HEK293 (cell line): ENCODE results near the gene GSAP.
A peak's percentile ranks its signal among the peaks of the same experiment; 100 is the strongest.

ENCODE experiments used
- CTCF ChIA-PET: fragments of 350-600 bp; formaldehyde crosslinking; extraction: SDS; loops from one replicate; lab custom pipeline; 2021; ENCODE audit warnings: antibody characterized with exemption; lab: Yijun Ruan, JAX
- POLR2A ChIA-PET: fragments of 300-600 bp; formaldehyde crosslinking; extraction: SDS; loops from one replicate; lab custom pipeline; 2020; ENCODE audit warnings: antibody characterized with exemption, inconsistent platforms; lab: Yijun Ruan, JAX
- H3K27ac ChIP-seq: fragments of 200-500 bp; sonication (Bioruptor generic); 2 replicates; pipeline ENCODE4 v1.5.1; 2014; ENCODE audit warnings: low read depth, low read length, control low read depth, inconsistent platforms; ENCODE audit errors: extremely low read depth
- H3K36me3 ChIP-seq, 2 experiments: fragments of 200-500 bp in 1 of 2; sonication (Bioruptor generic) in 1 of 2; 1 replicate in 1 of 2; 2 replicates in 1 of 2; pipeline ENCODE4 v1.5.1; 2014 to 2017; ENCODE audit warnings: inconsistent platforms in 2 of 2, low read length in 2 of 2; ENCODE audit not compliant: control insufficient read depth in 2 of 2, insufficient read depth in 1 of 2
- H3K4me1 ChIP-seq: fragments of 200-500 bp; sonication (Bioruptor generic); 2 replicates; pipeline ENCODE4 v1.5.1; 2014; ENCODE audit warnings: mild to moderate bottlenecking, low read length, inconsistent platforms; ENCODE audit not compliant: control insufficient read depth, insufficient read depth
- H3K4me3 ChIP-seq: 2 replicates; pipeline ENCODE4 v1.5.1; 2011; ENCODE audit warnings: low read depth, mild to moderate bottlenecking, control low read depth, low read length, moderate library complexity
- H3K9me3 ChIP-seq: fragments of 200-500 bp; sonication (Bioruptor generic); 2 replicates; pipeline ENCODE4 v1.5.1; 2014; ENCODE audit warnings: low read depth, low read length, inconsistent platforms; ENCODE audit not compliant: control insufficient read depth, insufficient read depth
- BCL11B ChIP-seq: fragments of 450-650 bp; formaldehyde crosslinking; IDR thresholded peaks from 2 replicates; pipeline ENCODE4 v1.5.1; 2016; ENCODE audit warnings: low read depth, missing biosample characterization, missing genetic modification characterization
- EGR2 ChIP-seq: fragments of 450-650 bp; formaldehyde crosslinking; IDR thresholded peaks from 2 replicates; pipeline ENCODE4 v1.5.1; 2016; ENCODE audit warnings: low read depth, missing biosample characterization, missing genetic modification characterization
- KLF16 ChIP-seq: fragments of 450-650 bp; formaldehyde crosslinking; IDR thresholded peaks from 2 replicates; pipeline ENCODE4 v1.5.1; 2017; ENCODE audit warnings: missing biosample characterization, missing genetic modification characterization
- MYNN ChIP-seq: fragments of 450-650 bp; formaldehyde crosslinking; IDR thresholded peaks from 2 replicates; pipeline ENCODE4 v1.5.1; 2016; ENCODE audit warnings: missing biosample characterization, missing genetic modification characterization, borderline replicate concordance
- OSR2 ChIP-seq: fragments of 450-650 bp; formaldehyde crosslinking; IDR thresholded peaks from 2 replicates; pipeline ENCODE4 v1.5.1; 2016; ENCODE audit warnings: missing biosample characterization, missing genetic modification characterization
- RBAK ChIP-seq: fragments of 450-650 bp; formaldehyde crosslinking; IDR thresholded peaks from 2 replicates; pipeline ENCODE4 v1.5.1; 2016; ENCODE audit warnings: missing biosample characterization, missing genetic modification characterization
- SP2 ChIP-seq: fragments of 450-650 bp; formaldehyde crosslinking; IDR thresholded peaks from 2 replicates; pipeline ENCODE4 v1.5.1; 2016; ENCODE audit warnings: missing biosample characterization, missing genetic modification characterization
- ZFHX2 ChIP-seq: fragments of 450-650 bp; formaldehyde crosslinking; conservative IDR thresholded peaks from 2 replicates; pipeline ENCODE4 v1.5.1; 2016; ENCODE audit warnings: missing biosample characterization, missing genetic modification characterization
- ZNF121 ChIP-seq: fragments of 450-650 bp; formaldehyde crosslinking; IDR thresholded peaks from 2 replicates; pipeline ENCODE4 v1.5.1; 2016; ENCODE audit warnings: missing biosample characterization, missing genetic modification characterization
- ZNF133 ChIP-seq: fragments of 450-650 bp; formaldehyde crosslinking; IDR thresholded peaks from 2 replicates; pipeline ENCODE4 v1.5.1; 2016; ENCODE audit warnings: missing biosample characterization, missing genetic modification characterization
- ZNF266 ChIP-seq: fragments of 450-650 bp; formaldehyde crosslinking; IDR thresholded peaks from 2 replicates; pipeline ENCODE4 v1.5.1; 2016; ENCODE audit warnings: missing biosample characterization, missing genetic modification characterization, low read depth
- ZNF366 ChIP-seq: fragments of 450-650 bp; formaldehyde crosslinking; conservative IDR thresholded peaks from 2 replicates; pipeline ENCODE4 v1.5.1; 2016; ENCODE audit warnings: missing biosample characterization, missing genetic modification characterization
- ZNF473 ChIP-seq: fragments of 450-650 bp; formaldehyde crosslinking; IDR thresholded peaks from 2 replicates; pipeline ENCODE4 v1.5.1; 2017; ENCODE audit warnings: missing biosample characterization, missing genetic modification characterization
- ZNF639 ChIP-seq: fragments of 450-650 bp; formaldehyde crosslinking; IDR thresholded peaks from 2 replicates; pipeline ENCODE4 v1.5.1; 2016; ENCODE audit warnings: missing biosample characterization, missing genetic modification characterization
- ZNF645 ChIP-seq: fragments of 450-650 bp; formaldehyde crosslinking; IDR thresholded peaks from 2 replicates; pipeline ENCODE4; 2016; ENCODE audit warnings: missing biosample characterization, missing genetic modification characterization
- ZNF658 ChIP-seq: fragments of 450-650 bp; formaldehyde crosslinking; IDR thresholded peaks from 2 replicates; pipeline ENCODE4; 2016; ENCODE audit warnings: missing biosample characterization, missing genetic modification characterization
- ZNF660 ChIP-seq: fragments of 450-650 bp; IDR thresholded peaks from 2 replicates; pipeline ENCODE4 v1.5.1; 2018; ENCODE audit warnings: missing biosample characterization, mild to moderate bottlenecking, missing genetic modification characterization
- ZNF704 ChIP-seq: fragments of 450-650 bp; formaldehyde crosslinking; IDR thresholded peaks from 2 replicates; pipeline ENCODE4 v1.5.1; 2016; ENCODE audit warnings: missing biosample characterization, missing genetic modification characterization
- ZNF777 ChIP-seq: fragments of 450-650 bp; formaldehyde crosslinking; IDR thresholded peaks from 2 replicates; pipeline ENCODE4 v1.5.1; 2017; ENCODE audit warnings: missing biosample characterization, missing genetic modification characterization, borderline replicate concordance
- ZSCAN18 ChIP-seq: fragments of 450-650 bp; formaldehyde crosslinking; IDR thresholded peaks from 2 replicates; pipeline ENCODE4 v1.5.1; 2016; ENCODE audit warnings: missing biosample characterization, missing genetic modification characterization
- ZSCAN5A ChIP-seq: fragments of 450-650 bp; formaldehyde crosslinking; IDR thresholded peaks from 2 replicates; pipeline ENCODE4 v1.5.1; 2016; ENCODE audit warnings: missing biosample characterization, missing genetic modification characterization

The GSAP gene

GRCh38 chr7:77422500-77422899 is 6.4 kb upstream of the GSAP start:
- no peaks in the 10 kb centered on the region for H3K36me3 ChIP-seq
- no peak for TF ChIP-seq ZNF704 (tag by site-specific recombination)
- no peak for TF ChIP-seq KLF16 (tag by site-specific recombination)
- no peak for TF ChIP-seq ZNF366 (tag by site-specific recombination)
- TF ChIP-seq BCL11B (tag by site-specific recombination): no peak
- TF ChIP-seq ZNF645 (tag by site-specific recombination): no peak
- no peak for TF ChIP-seq OSR2 (tag by site-specific recombination)
- no peak for TF ChIP-seq SP2 (tag by site-specific recombination)
- TF ChIP-seq RBAK: no peak
- TF ChIP-seq ZNF658 (tag by site-specific recombination): no peak
- no peak for TF ChIP-seq ZSCAN5A (tag by site-specific recombination)
- no peak for TF ChIP-seq MYNN (tag by site-specific recombination)
- TF ChIP-seq ZNF266: no peak
- TF ChIP-seq ZSCAN18 (tag by site-specific recombination): no peak
- no peak for TF ChIP-seq ZNF133 (tag by site-specific recombination)
- no peak for TF ChIP-seq ZNF777 (tag by site-specific recombination)
- TF ChIP-seq ZNF660 (tag by site-specific recombination): no peak
- TF ChIP-seq ZNF639 (tag by site-specific recombination): no peak
- TF ChIP-seq ZNF121 (tag by site-specific recombination): no peak
- CTCF ChIA-PET: no interaction called here
- no peaks in the 10 kb centered on the region for H3K9me3 ChIP-seq
- POLR2A ChIA-PET: no interaction called here
- H3K27ac ChIP-seq: no peak overlapping the region
- H3K4me1 ChIP-seq: no peaks in the 10 kb centered on the region
- H3K4me3 ChIP-seq: no peak overlapping the region

GRCh38 chr7:77420986-77421672 is 5.0 kb upstream of the GSAP start:
- Histone ChIP-seq H3K36me3 (no peaks in the 10 kb centered on the region), H3K4me1 (peaks cover 4% of the 10 kb centered on the region; the same call in 1 of the 2 replicates), H3K9me3 (no peaks in the 10 kb centered on the region), H3K27ac (no peak overlapping the region), H3K4me3 (no peak overlapping the region)
- ChIA-PET POLR2A (no interaction called here), CTCF (no interaction called here)
- TF ChIP-seq EGR2 (tag by site-specific recombination): peak; percentile 74
- no peak for TF ChIP-seq ZNF473 (tag by site-specific recombination)
- peak; percentile 75 for TF ChIP-seq ZFHX2 (tag by site-specific recombination)
- TF ChIP-seq, all 188 proteins: peak for 2
